WTC11 (cell line): ENCODE measurements around the gene LRRIQ4. TPM values are rescaled to one million over a fixed set of nuclear protein-coding genes. Genes with fewer than 3 reads are reported as not detected.

Source experiments
- ATAC-seq: fragments of 200-7000 bp; cut with Tn5 transposase; 2 replicates; pipeline ENCODE4 v1.10.0; 2021; ENCODE audit warnings: mild to moderate bottlenecking, moderate library complexity
- CTCF ChIA-PET: fragments of 300-600 bp; sonication (Branson Sonifier 250); formaldehyde crosslinking; loops from one replicate; lab custom pipeline; 2021; ENCODE audit warnings: antibody characterized with exemption; lab: Charles Lee
- POLR2A ChIA-PET: fragments of 350-600 bp; sonication (Branson Sonifier 250); formaldehyde crosslinking; loops from one replicate; lab custom pipeline; 2021; ENCODE audit warnings: antibody characterized with exemption; lab: Charles Lee
- DNase-seq: peaks from one replicate; pipeline ENCODE4 v3.0.0; 2021; ENCODE audit warnings: low spot score
- H3K27ac Mint-ChIP-seq: 2 replicates; pipeline ENCODE4 v1.8.0; 2021; ENCODE audit warnings: mixed read lengths
- H3K27me3 Mint-ChIP-seq: 2 replicates; pipeline ENCODE4 v1.8.0; 2021; ENCODE audit warnings: low read depth, mild to moderate bottlenecking, moderate library complexity, mixed read lengths
- H3K36me3 Mint-ChIP-seq: 2 replicates; pipeline ENCODE4 v1.8.0; 2021; ENCODE audit warnings: mixed read lengths
- H3K4me1 Mint-ChIP-seq: 2 replicates; pipeline ENCODE4 v1.8.0; 2022; ENCODE audit warnings: mixed read lengths
- H3K4me3 Mint-ChIP-seq: 2 replicates; pipeline ENCODE4 v1.8.0; 2021; ENCODE audit warnings: mild to moderate bottlenecking, moderate library complexity, mixed read lengths
- H3K9me3 Mint-ChIP-seq: 2 replicates; pipeline ENCODE4 v1.8.0; 2021; ENCODE audit warnings: mixed read lengths
- FOXP1 ChIP-seq: sonication (generic); formaldehyde crosslinking; IDR thresholded peaks from 2 replicates; pipeline ENCODE4 v1.8.0; 2022; ENCODE audit warnings: missing genetic modification reagents, mild to moderate bottlenecking, moderate library complexity, borderline replicate concordance
- GTF2I ChIP-seq: fragments of 250-450 bp; sonication (Bioruptor Pico); conservative IDR thresholded peaks from 2 replicates; pipeline ENCODE4 v1.4.0; 2021; ENCODE audit warnings: mild to moderate bottlenecking
- NFYB ChIP-seq: sonication (generic); formaldehyde crosslinking; conservative IDR thresholded peaks from 2 replicates; pipeline ENCODE4 v1.8.0; 2022; ENCODE audit warnings: low read depth, missing genetic modification reagents
- SOX15 ChIP-seq: fragments of 250-450 bp; sonication (Bioruptor Pico); IDR thresholded peaks from 2 replicates; pipeline ENCODE4 v1.9.0; 2021; ENCODE audit warnings: mild to moderate bottlenecking
- SP1 ChIP-seq: sonication (generic); formaldehyde crosslinking; conservative IDR thresholded peaks from 2 replicates; pipeline ENCODE4 v1.8.1; 2022; ENCODE audit warnings: missing genetic modification reagents
- TP53 ChIP-seq: sonication (generic); formaldehyde crosslinking; IDR thresholded peaks from 2 replicates; pipeline ENCODE4 v1.8.1; 2023; ENCODE audit warnings: mild to moderate bottlenecking, missing genetic modification reagents
- ZNF138 ChIP-seq: sonication (generic); formaldehyde crosslinking; conservative IDR thresholded peaks from 2 replicates; pipeline ENCODE4 v1.8.1; 2022; ENCODE audit warnings: mild to moderate bottlenecking, moderate library complexity, missing genetic modification reagents
- ZNF263 ChIP-seq: sonication (generic); formaldehyde crosslinking; IDR thresholded peaks from 2 replicates; pipeline ENCODE4 v1.8.1; 2022; ENCODE audit warnings: low read depth, mild to moderate bottlenecking, moderate library complexity, missing genetic modification reagents
- ZNF317 ChIP-seq: sonication (generic); formaldehyde crosslinking; IDR thresholded peaks from 2 replicates; pipeline ENCODE4 v1.8.1; 2023; ENCODE audit warnings: low read depth, mild to moderate bottlenecking, moderate library complexity, missing genetic modification reagents, borderline replicate concordance
- ZNF416 ChIP-seq: fragments of 250-450 bp; sonication (Bioruptor Pico); IDR thresholded peaks from 2 replicates; pipeline ENCODE4 v1.9.0; 2021; ENCODE audit warnings: mild to moderate bottlenecking, inconsistent platforms
- total RNA-seq: library from RNA; stranded (reverse); gene quantifications from 3 replicates; pipeline ENCODE4 v1.2.3, GENCODE V29; 2021
- TF ChIP-seq, protein P1 (sequence below): sonication (generic); formaldehyde crosslinking; IDR thresholded peaks from 2 replicates; pipeline ENCODE4 v1.8.1; 2023; ENCODE audit warnings: mild to moderate bottlenecking, missing genetic modification reagents, moderate library complexity
- TF ChIP-seq, protein P2 (sequence below): sonication (generic); formaldehyde crosslinking; IDR thresholded peaks from 2 replicates; pipeline ENCODE4 v1.8.0; 2023; ENCODE audit warnings: missing genetic modification reagents, mild to moderate bottlenecking, borderline replicate concordance
- TF ChIP-seq, protein P3 (sequence below): sonication (generic); formaldehyde crosslinking; IDR thresholded peaks from 2 replicates; pipeline ENCODE4 v1.8.1; 2022; ENCODE audit warnings: low read depth, missing genetic modification reagents, borderline replicate concordance
- TF ChIP-seq, protein P4 (sequence below): sonication (generic); formaldehyde crosslinking; IDR thresholded peaks from 2 replicates; pipeline ENCODE4 v1.8.0; 2022; ENCODE audit warnings: mild to moderate bottlenecking, missing genetic modification reagents
- TF ChIP-seq, protein P5 (sequence below): sonication (generic); formaldehyde crosslinking; IDR thresholded peaks from 2 replicates; pipeline ENCODE4 v1.8.0; 2022; ENCODE audit warnings: mild to moderate bottlenecking, missing genetic modification reagents
- TF ChIP-seq, protein P6 (sequence below): sonication (generic); formaldehyde crosslinking; IDR thresholded peaks from 2 replicates; pipeline ENCODE4 v1.8.0; 2022; ENCODE audit warnings: mild to moderate bottlenecking, missing genetic modification reagents

LRRIQ4 gene
- total RNA-seq, 1 experiment from 2014 or later: 0.09 TPM

DNA sequence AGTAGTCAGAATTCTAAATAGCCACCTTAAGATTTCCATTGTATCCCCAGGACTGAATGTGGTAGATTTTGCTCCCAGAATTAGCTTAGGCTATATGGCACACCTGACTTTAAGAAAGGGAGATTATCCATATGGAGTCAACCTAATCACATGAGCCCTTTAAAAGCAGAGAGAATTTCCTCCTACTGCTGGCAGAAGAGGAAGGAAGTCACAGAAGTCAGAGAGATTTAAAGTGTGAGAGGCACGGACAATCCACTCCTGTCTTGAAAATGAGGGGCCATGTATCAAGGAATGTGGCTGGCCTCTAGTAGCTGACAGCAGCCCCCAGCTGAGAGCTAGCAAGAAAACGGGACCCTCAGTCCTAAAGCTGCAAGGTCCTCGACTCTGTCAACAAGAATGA is 30.3 kb downstream of the LRRIQ4 start (continued):
- TF ChIP-seq, protein P1, sequence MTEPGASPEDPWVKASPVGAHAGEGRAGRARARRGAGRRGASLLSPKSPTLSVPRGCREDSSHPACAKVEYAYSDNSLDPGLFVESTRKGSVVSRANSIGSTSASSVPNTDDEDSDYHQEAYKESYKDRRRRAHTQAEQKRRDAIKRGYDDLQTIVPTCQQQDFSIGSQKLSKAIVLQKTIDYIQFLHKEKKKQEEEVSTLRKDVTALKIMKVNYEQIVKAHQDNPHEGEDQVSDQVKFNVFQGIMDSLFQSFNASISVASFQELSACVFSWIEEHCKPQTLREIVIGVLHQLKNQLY (CRISPR knock-in tag): no peak
- TF ChIP-seq SOX15: no peak
- TF ChIP-seq ZNF263 (CRISPR knock-in tag): no peak

DNA sequence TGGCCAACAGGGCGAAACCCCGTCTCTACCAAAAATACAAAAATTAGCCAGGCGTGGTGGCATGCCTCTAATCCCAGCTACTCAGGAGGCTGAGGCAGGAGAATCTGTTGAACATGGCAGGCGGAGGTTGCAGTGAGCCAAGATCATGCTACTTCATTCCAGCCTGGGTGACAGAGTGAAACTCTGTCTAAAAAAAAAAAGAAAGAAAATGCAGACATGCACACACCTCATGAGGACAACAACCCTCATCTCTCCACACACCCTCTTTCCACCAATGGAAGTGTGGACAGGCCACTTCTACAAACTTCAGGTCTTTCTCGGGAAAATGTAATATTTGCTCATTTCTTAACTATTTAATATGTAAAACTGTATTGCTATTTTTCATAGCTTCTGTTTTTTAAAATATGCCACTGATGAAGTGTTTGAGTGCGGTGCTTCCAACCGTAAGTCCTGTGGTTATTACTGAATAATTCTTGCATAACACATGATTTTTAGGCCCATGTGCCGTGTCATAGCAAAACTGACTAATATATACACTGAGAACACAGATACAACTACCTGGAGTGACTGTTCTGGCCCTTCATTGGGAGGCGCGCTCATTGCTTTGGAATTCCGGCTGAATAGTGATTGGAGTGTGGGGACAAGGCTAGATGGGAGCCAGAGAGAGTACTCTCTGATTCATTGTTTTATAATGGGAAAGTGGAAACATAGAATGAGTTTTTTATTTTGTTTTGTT is 34.0 kb downstream of the LRRIQ4 start:
- H3K27me3 Mint-ChIP-seq: no peaks in the 10 kb centered on the region
- no peak for DNase-seq
- ATAC-seq: no peak; the same call in 1 of the 2 replicates
- TF ChIP-seq ZNF317 (CRISPR knock-in tag) (no peak), ZNF416 (CRISPR knock-in tag) (no peak), SP1 (no peak), NFYB (CRISPR knock-in tag) (no peak), TP53 (CRISPR knock-in tag) (no peak), FOXP1 (CRISPR knock-in tag) (no peak), ZNF138 (CRISPR knock-in tag) (no peak), GTF2I (CRISPR knock-in tag) (no peak)
- TF ChIP-seq, protein P2, sequence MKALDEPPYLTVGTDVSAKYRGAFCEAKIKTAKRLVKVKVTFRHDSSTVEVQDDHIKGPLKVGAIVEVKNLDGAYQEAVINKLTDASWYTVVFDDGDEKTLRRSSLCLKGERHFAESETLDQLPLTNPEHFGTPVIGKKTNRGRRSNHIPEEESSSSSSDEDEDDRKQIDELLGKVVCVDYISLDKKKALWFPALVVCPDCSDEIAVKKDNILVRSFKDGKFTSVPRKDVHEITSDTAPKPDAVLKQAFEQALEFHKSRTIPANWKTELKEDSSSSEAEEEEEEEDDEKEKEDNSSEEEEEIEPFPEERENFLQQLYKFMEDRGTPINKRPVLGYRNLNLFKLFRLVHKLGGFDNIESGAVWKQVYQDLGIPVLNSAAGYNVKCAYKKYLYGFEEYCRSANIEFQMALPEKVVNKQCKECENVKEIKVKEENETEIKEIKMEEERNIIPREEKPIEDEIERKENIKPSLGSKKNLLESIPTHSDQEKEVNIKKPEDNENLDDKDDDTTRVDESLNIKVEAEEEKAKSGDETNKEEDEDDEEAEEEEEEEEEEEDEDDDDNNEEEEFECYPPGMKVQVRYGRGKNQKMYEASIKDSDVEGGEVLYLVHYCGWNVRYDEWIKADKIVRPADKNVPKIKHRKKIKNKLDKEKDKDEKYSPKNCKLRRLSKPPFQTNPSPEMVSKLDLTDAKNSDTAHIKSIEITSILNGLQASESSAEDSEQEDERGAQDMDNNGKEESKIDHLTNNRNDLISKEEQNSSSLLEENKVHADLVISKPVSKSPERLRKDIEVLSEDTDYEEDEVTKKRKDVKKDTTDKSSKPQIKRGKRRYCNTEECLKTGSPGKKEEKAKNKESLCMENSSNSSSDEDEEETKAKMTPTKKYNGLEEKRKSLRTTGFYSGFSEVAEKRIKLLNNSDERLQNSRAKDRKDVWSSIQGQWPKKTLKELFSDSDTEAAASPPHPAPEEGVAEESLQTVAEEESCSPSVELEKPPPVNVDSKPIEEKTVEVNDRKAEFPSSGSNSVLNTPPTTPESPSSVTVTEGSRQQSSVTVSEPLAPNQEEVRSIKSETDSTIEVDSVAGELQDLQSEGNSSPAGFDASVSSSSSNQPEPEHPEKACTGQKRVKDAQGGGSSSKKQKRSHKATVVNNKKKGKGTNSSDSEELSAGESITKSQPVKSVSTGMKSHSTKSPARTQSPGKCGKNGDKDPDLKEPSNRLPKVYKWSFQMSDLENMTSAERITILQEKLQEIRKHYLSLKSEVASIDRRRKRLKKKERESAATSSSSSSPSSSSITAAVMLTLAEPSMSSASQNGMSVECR (CRISPR knock-in tag): no peak
- TF ChIP-seq, protein P3, sequence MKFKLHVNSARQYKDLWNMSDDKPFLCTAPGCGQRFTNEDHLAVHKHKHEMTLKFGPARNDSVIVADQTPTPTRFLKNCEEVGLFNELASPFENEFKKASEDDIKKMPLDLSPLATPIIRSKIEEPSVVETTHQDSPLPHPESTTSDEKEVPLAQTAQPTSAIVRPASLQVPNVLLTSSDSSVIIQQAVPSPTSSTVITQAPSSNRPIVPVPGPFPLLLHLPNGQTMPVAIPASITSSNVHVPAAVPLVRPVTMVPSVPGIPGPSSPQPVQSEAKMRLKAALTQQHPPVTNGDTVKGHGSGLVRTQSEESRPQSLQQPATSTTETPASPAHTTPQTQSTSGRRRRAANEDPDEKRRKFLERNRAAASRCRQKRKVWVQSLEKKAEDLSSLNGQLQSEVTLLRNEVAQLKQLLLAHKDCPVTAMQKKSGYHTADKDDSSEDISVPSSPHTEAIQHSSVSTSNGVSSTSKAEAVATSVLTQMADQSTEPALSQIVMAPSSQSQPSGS: no peak
- TF ChIP-seq, protein P4, sequence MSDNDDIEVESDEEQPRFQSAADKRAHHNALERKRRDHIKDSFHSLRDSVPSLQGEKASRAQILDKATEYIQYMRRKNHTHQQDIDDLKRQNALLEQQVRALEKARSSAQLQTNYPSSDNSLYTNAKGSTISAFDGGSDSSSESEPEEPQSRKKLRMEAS (CRISPR knock-in tag): no peak
- TF ChIP-seq, protein P5, sequence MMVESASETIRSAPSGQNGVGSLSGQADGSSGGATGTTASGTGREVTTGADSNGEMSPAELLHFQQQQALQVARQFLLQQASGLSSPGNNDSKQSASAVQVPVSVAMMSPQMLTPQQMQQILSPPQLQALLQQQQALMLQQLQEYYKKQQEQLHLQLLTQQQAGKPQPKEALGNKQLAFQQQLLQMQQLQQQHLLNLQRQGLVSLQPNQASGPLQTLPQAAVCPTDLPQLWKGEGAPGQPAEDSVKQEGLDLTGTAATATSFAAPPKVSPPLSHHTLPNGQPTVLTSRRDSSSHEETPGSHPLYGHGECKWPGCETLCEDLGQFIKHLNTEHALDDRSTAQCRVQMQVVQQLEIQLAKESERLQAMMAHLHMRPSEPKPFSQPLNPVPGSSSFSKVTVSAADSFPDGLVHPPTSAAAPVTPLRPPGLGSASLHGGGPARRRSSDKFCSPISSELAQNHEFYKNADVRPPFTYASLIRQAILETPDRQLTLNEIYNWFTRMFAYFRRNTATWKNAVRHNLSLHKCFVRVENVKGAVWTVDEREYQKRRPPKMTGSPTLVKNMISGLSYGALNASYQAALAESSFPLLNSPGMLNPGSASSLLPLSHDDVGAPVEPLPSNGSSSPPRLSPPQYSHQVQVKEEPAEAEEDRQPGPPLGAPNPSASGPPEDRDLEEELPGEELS: no peak
- TF ChIP-seq, protein P6, sequence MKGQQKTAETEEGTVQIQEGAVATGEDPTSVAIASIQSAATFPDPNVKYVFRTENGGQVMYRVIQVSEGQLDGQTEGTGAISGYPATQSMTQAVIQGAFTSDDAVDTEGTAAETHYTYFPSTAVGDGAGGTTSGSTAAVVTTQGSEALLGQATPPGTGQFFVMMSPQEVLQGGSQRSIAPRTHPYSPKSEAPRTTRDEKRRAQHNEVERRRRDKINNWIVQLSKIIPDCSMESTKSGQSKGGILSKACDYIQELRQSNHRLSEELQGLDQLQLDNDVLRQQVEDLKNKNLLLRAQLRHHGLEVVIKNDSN: no peak
- H3K27ac Mint-ChIP-seq: no peak overlapping the region
- no peaks in the 10 kb centered on the region for H3K9me3 Mint-ChIP-seq
- no peaks in the 10 kb centered on the region for H3K4me1 Mint-ChIP-seq
- no peaks in the 10 kb centered on the region for H3K36me3 Mint-ChIP-seq
- no peak overlapping the region for H3K4me3 Mint-ChIP-seq
- ChIA-PET CTCF (no interaction called here), POLR2A (no interaction called here)
